ENCODE results near the gene LIN7B. TPM values are rescaled to one million over a fixed set of nuclear protein-coding genes. Genes with fewer than 3 reads are reported as not detected.

LIN7B gene
- total and polyA plus RNA-seq, 2 donors (not counting 1 experiment from before 2014, with no cell fraction given), result 2.6 to 10.9 TPM

GRCh38 chr19:49130325-49130724 lies 16.2 kb downstream of the LIN7B start:
- Histone ChIP-seq H3K9ac (ENCODE audit: insufficient read depth, low read length) (no peak overlapping the region), H3K4me2 (ENCODE audit: extremely low read depth, insufficient read depth, low read length) (no peak overlapping the region), H3K27ac (ENCODE audit: insufficient read depth, low read length) (no peak overlapping the region), H3K9me3 (ENCODE audit: control insufficient read depth, insufficient read depth, low read depth, low read length) (no peaks in the 10 kb centered on the region), H3K79me2 (ENCODE audit: control insufficient read depth, insufficient read depth, low read length) (no peaks in the 10 kb centered on the region), H4K20me1 (ENCODE audit: control insufficient read depth, extremely low read depth, insufficient read depth, low read length) (no peaks in the 10 kb centered on the region), H3K4me3 (replicated peaks in 1 of 4; ENCODE audit: control extremely low read depth in 1 of 4, insufficient read depth in 1 of 4, low read depth in 3 of 4, low read length in 4 of 4) (no peak overlapping the region), H3K4me1 (ENCODE audit: control insufficient read depth, extremely low read depth, insufficient read depth, low read length) (no peaks in the 10 kb centered on the region), H3K36me3 (ENCODE audit: control insufficient read depth, insufficient read depth, low read length) (no peaks in the 10 kb centered on the region), H2AFZ (ENCODE audit: low read length) (no peak overlapping the region), H3K27me3 (ENCODE audit: control insufficient read depth, insufficient read depth, low read length) (no peaks in the 10 kb centered on the region)
- no peak for DNase-seq (ENCODE audit: low read depth in 2 of 2)
- no peak for TF ChIP-seq EZH2 (IDR thresholded peaks at IDR 0.05; ENCODE audit: low read length, missing control alignments)
- TF ChIP-seq, protein P1, sequence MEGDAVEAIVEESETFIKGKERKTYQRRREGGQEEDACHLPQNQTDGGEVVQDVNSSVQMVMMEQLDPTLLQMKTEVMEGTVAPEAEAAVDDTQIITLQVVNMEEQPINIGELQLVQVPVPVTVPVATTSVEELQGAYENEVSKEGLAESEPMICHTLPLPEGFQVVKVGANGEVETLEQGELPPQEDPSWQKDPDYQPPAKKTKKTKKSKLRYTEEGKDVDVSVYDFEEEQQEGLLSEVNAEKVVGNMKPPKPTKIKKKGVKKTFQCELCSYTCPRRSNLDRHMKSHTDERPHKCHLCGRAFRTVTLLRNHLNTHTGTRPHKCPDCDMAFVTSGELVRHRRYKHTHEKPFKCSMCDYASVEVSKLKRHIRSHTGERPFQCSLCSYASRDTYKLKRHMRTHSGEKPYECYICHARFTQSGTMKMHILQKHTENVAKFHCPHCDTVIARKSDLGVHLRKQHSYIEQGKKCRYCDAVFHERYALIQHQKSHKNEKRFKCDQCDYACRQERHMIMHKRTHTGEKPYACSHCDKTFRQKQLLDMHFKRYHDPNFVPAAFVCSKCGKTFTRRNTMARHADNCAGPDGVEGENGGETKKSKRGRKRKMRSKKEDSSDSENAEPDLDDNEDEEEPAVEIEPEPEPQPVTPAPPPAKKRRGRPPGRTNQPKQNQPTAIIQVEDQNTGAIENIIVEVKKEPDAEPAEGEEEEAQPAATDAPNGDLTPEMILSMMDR (conservative IDR thresholded peaks at IDR 0.05 in 1 of 2, IDR thresholded peaks at IDR 0.05 in 1 of 2; ENCODE audit: low read depth in 1 of 2, low read length in 2 of 2), result no peak

DNA sequence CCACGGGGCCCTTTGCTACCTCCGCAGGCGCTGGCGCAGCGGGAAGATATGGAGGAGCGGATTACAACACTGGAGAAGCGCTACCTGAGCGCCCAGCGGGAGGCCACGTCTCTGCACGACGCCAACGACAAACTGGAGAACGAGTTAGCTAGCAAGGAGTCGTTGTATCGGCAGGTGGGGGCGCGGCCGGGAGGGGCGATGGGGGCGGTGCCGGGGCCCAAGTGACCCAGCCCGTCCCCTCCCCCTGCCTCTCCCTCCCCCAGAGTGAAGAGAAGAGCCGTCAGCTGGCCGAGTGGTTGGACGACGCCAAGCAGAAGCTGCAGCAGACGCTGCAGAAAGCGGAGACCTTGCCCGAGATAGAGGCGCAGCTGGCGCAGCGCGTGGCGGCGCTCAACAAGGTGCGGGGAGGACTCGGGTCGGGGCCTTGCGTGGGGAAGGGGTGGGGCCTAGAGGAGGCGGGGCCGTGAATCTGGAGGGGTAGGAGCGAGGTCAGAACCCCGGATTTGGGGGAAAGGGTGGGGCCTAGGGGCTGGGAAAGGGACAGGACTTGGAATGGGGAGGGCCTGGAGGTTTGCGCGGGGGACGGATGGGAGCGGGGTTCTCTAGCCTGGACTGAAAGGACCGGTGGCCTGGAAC lies 18.9 kb downstream of the LIN7B start:
- no peak for TF ChIP-seq EZH2 (IDR thresholded peaks at IDR 0.05; ENCODE audit: low read length, missing control alignments)
- TF ChIP-seq, protein P1 (conservative IDR thresholded peaks at IDR 0.05 in 1 of 2, IDR thresholded peaks at IDR 0.05 in 1 of 2; ENCODE audit: low read depth in 1 of 2, low read length in 2 of 2), result no peak
- Histone ChIP-seq H3K79me2 (ENCODE audit: control insufficient read depth, insufficient read depth, low read length) (no peaks in the 10 kb centered on the region), H3K4me2 (ENCODE audit: extremely low read depth, insufficient read depth, low read length) (no peak overlapping the region), H3K36me3 (ENCODE audit: control insufficient read depth, insufficient read depth, low read length) (no peaks in the 10 kb centered on the region), H3K9me3 (ENCODE audit: control insufficient read depth, insufficient read depth, low read depth, low read length) (no peaks in the 10 kb centered on the region), H3K27me3 (ENCODE audit: control insufficient read depth, insufficient read depth, low read length) (no peaks in the 10 kb centered on the region), H2AFZ (ENCODE audit: low read length) (no peak overlapping the region), H4K20me1 (ENCODE audit: control insufficient read depth, extremely low read depth, insufficient read depth, low read length) (no peaks in the 10 kb centered on the region), H3K27ac (ENCODE audit: insufficient read depth, low read length) (no peak overlapping the region), H3K4me3 (replicated peaks in 1 of 4; ENCODE audit: control extremely low read depth in 1 of 4, insufficient read depth in 1 of 4, low read depth in 3 of 4, low read length in 4 of 4) (no peak overlapping the region), H3K4me1 (ENCODE audit: control insufficient read depth, extremely low read depth, insufficient read depth, low read length) (peaks cover 5% of the 10 kb centered on the region), H3K9ac (ENCODE audit: insufficient read depth, low read length) (no peak overlapping the region)
- DNase-seq (ENCODE audit: low read depth in 2 of 2), result no peak

GRCh38 chr19:49133621-49134454 lies 19.7 kb downstream of the LIN7B start:
- DNase-seq (ENCODE audit: low read depth in 2 of 2), result peak; percentile 20 to 63
- Histone ChIP-seq H3K36me3 (ENCODE audit: control insufficient read depth, insufficient read depth, low read length) (no peaks in the 10 kb centered on the region), H3K27ac (ENCODE audit: insufficient read depth, low read length) (no peak overlapping the region), H3K27me3 (ENCODE audit: control insufficient read depth, insufficient read depth, low read length) (no peaks in the 10 kb centered on the region), H3K9me3 (ENCODE audit: control insufficient read depth, insufficient read depth, low read depth, low read length) (no peaks in the 10 kb centered on the region), H4K20me1 (ENCODE audit: control insufficient read depth, extremely low read depth, insufficient read depth, low read length) (no peaks in the 10 kb centered on the region), H3K79me2 (ENCODE audit: control insufficient read depth, insufficient read depth, low read length) (no peaks in the 10 kb centered on the region), H3K4me1 (ENCODE audit: control insufficient read depth, extremely low read depth, insufficient read depth, low read length) (peaks cover 5% of the 10 kb centered on the region), H3K9ac (ENCODE audit: insufficient read depth, low read length) (no peak overlapping the region), H3K4me3 (replicated peaks in 1 of 4; ENCODE audit: control extremely low read depth in 1 of 4, insufficient read depth in 1 of 4, low read depth in 3 of 4, low read length in 4 of 4) (peak overlapping the region in 2 of 4 experiments; percentile 25 to 26), H2AFZ (ENCODE audit: low read length) (no peak overlapping the region), H3K4me2 (ENCODE audit: extremely low read depth, insufficient read depth, low read length) (no peak overlapping the region)
- TF ChIP-seq, protein P1 (conservative IDR thresholded peaks at IDR 0.05 in 1 of 2, IDR thresholded peaks at IDR 0.05 in 1 of 2; ENCODE audit: low read depth in 1 of 2, low read length in 2 of 2), result peak in 1 of 2 donors; percentile 3
- TF ChIP-seq EZH2 (IDR thresholded peaks at IDR 0.05; ENCODE audit: low read length, missing control alignments), result no peak
